PC-9 (cell line): ENCODE measurements around the gene DLG2. TPM values are rescaled to one million over a fixed set of nuclear protein-coding genes. Genes with fewer than 3 reads are reported as not detected.

Experiments used
- BruUV-seq: library from RNA; stranded (reverse); fragments of 400-500 nt; replicated peaks from 2 replicates; lab custom pipeline; 2021; lab: Mats Ljungman, UMichigan
- CTCF ChIA-PET: fragments of 300-600 bp; sonication (Branson Sonifier 250); formaldehyde crosslinking; loops from one replicate; lab custom pipeline; 2022; ENCODE audit warnings: antibody characterized with exemption; lab: Charles Lee
- POLR2A ChIA-PET: fragments of 300-600 bp; sonication (Branson Sonifier 250); formaldehyde crosslinking; loops from one replicate; lab custom pipeline; 2022; ENCODE audit warnings: antibody characterized with exemption; ENCODE audit not compliant: unreplicated experiment; lab: Charles Lee
- DNase-seq, 2 experiments: peaks; one replicate each; pipeline versions ENCODE4 v3.0.0 to v3.0.0-alpha.2; 2015 to 2022; ENCODE audit warnings: mixed read lengths in 1 of 2
- H2AFZ ChIP-seq: fragments of 200-600 bp; sonication (generic); 2 replicates; pipeline ENCODE4 v1.8.1; 2017; ENCODE audit warnings: antibody characterized with exemption
- H3F3A ChIP-seq: fragments of 200-600 bp; sonication (generic); 2 replicates; pipeline ENCODE4 v1.8.1; 2017; ENCODE audit warnings: antibody characterized with exemption, mild to moderate bottlenecking, low read depth; ENCODE audit not compliant: insufficient read depth
- H3K27ac ChIP-seq: fragments of 200-600 bp; sonication (generic); 2 replicates; pipeline ENCODE4 v1.6.1; 2016; ENCODE audit warnings: mixed run types
- H3K27me3 ChIP-seq: fragments of 200-600 bp; sonication (generic); 2 replicates; pipeline ENCODE4 v1.6.1; 2016; ENCODE audit warnings: low read depth, mixed run types; ENCODE audit not compliant: insufficient read depth
- H3K36me3 ChIP-seq: fragments of 200-600 bp; sonication (generic); 2 replicates; pipeline ENCODE4 v1.6.1; 2016; ENCODE audit warnings: low read depth, mixed run types
- H3K4me1 ChIP-seq: fragments of 200-600 bp; sonication (generic); replicated peaks from 2 replicates; pipeline ENCODE4 v1.6.1; 2016; ENCODE audit warnings: mixed run types; ENCODE audit not compliant: insufficient read depth
- H3K4me2 ChIP-seq: fragments of 200-600 bp; sonication (generic); 2 replicates; pipeline ENCODE4 v1.6.1; 2017; ENCODE audit warnings: mixed run types
- H3K4me3 ChIP-seq: fragments of 200-600 bp; sonication (generic); 2 replicates; pipeline ENCODE4 v1.6.1; 2016; ENCODE audit warnings: mixed run types
- H3K79me2 ChIP-seq: fragments of 200-600 bp; sonication (generic); 2 replicates; pipeline ENCODE4 v1.6.1; 2017; ENCODE audit warnings: low read depth, mixed run types
- H3K9me2 ChIP-seq: fragments of 200-600 bp; sonication (generic); 2 replicates; pipeline ENCODE4 v1.8.1; 2017; ENCODE audit warnings: mild to moderate bottlenecking; ENCODE audit not compliant: insufficient read depth
- H3K9me3 ChIP-seq: fragments of 200-600 bp; sonication (generic); 2 replicates; pipeline ENCODE4 v1.8.1; 2016; ENCODE audit warnings: low read depth; ENCODE audit not compliant: insufficient read depth
- H4K20me1 ChIP-seq: fragments of 200-600 bp; sonication (generic); 2 replicates; pipeline ENCODE4 v1.8.1; 2017; ENCODE audit not compliant: insufficient read depth
- CTCF ChIP-seq: fragments of 200-600 bp; sonication (generic); conservative IDR thresholded peaks from 2 replicates; pipeline ENCODE4 v1.6.1; 2017; ENCODE audit warnings: mixed run types, antibody characterized with exemption, mild to moderate bottlenecking, moderate library complexity
- EZH2 ChIP-seq: fragments of 200-600 bp; sonication (generic); IDR thresholded peaks from 2 replicates; pipeline ENCODE4 v1.8.0; 2017; ENCODE audit warnings: antibody characterized with exemption, low read depth
- intact Hi-C: fragments of 100-400 bp; cut with micrococcal nuclease; formaldehyde crosslinking; loops from one replicate; pipeline ENCODE4 v1.10.0; 2022; ENCODE audit not compliant: unreplicated experiment
- total RNA-seq: library from RNA; stranded (reverse); gene quantifications from 2 replicates; pipeline ENCODE4 v1.2.3, GENCODE V29; 2021

The DLG2 gene
- total RNA-seq, 1 experiment from 2014 or later, result 6.4 TPM

- no peak overlapping the region for H3K4me3 ChIP-seq
- H3K4me1 ChIP-seq, result no peaks in the 10 kb centered on the region
- H3F3A ChIP-seq, result no peaks in the 10 kb centered on the region
- no peaks in the 10 kb centered on the region for H3K9me3 ChIP-seq
- intact Hi-C loops, result no loop called here
- no peak overlapping the region for H3K27ac ChIP-seq
- H3K9me2 ChIP-seq, result no peaks in the 10 kb centered on the region
- H3K36me3 ChIP-seq, result no peaks in the 10 kb centered on the region
- ChIA-PET POLR2A (no interaction called here), CTCF (no interaction called here)
- TF ChIP-seq CTCF, result no peak
- no peak for TF ChIP-seq EZH2
- H3K4me2 ChIP-seq, result no peak overlapping the region
- no peak for DNase-seq
- BruUV-seq, result no TSS peak
- H3K79me2 ChIP-seq, result no peaks in the 10 kb centered on the region
- H4K20me1 ChIP-seq, result no peaks in the 10 kb centered on the region
- H3K27me3 ChIP-seq, result no peaks in the 10 kb centered on the region
- no peak overlapping the region for H2AFZ ChIP-seq
These were observed 1220.1 kb downstream of the DLG2 start for GRCh38 chr11:84407091-84407490.

- Histone ChIP-seq H3K27me3 (no peaks in the 10 kb centered on the region), H3K9me3 (no peaks in the 10 kb centered on the region), H3K9me2 (no peaks in the 10 kb centered on the region), H3K27ac (no peak overlapping the region), H2AFZ (no peak overlapping the region), H3F3A (no peaks in the 10 kb centered on the region), H3K36me3 (no peaks in the 10 kb centered on the region), H4K20me1 (no peaks in the 10 kb centered on the region), H3K4me3 (no peak overlapping the region), H3K79me2 (no peaks in the 10 kb centered on the region), H3K4me2 (no peak overlapping the region), H3K4me1 (no peaks in the 10 kb centered on the region)
- BruUV-seq, result no TSS peak
- no peak for DNase-seq
- CTCF ChIA-PET, result interaction anchor here (1.1 kb wide), 1 partner anchor 126 kb away, joined by 4 read pairs; no protein-coding TSS in a partner anchor
- TF ChIP-seq CTCF (peak; percentile 54), EZH2 (no peak)
- POLR2A ChIA-PET, result no interaction called here
- intact Hi-C loops, result loop anchor here (1.0 to 10.0 kb wide), 2 partner anchors 166 to 317 kb away; no protein-coding TSS in a partner anchor
These were observed 1229.0 kb downstream of the DLG2 start for GRCh38 chr11:84398017-84398626.

- Histone ChIP-seq H3K4me2 (no peak overlapping the region), H3K36me3 (no peaks in the 10 kb centered on the region), H3K27ac (no peak overlapping the region), H2AFZ (no peak overlapping the region), H3K9me2 (no peaks in the 10 kb centered on the region), H3K27me3 (no peaks in the 10 kb centered on the region), H3K79me2 (no peaks in the 10 kb centered on the region), H3F3A (no peaks in the 10 kb centered on the region), H3K4me3 (no peak overlapping the region), H3K4me1 (no peaks in the 10 kb centered on the region), H4K20me1 (no peaks in the 10 kb centered on the region), H3K9me3 (no peaks in the 10 kb centered on the region)
- no peak for DNase-seq
- intact Hi-C loops, result loop anchor here (10.0 kb wide), 1 partner anchor 318 kb away; no protein-coding TSS in a partner anchor
- no TSS peak for BruUV-seq
- no peak for TF ChIP-seq EZH2
- TF ChIP-seq CTCF, result no peak
- ChIA-PET CTCF (no interaction called here), POLR2A (no interaction called here)
These were observed 1230.6 kb downstream of the DLG2 start for GRCh38 chr11:84396521-84396920.
